ENCODE data around the gene MRPL36.

GRCh38 chr5:1836891-1837880 lies 37.5 kb upstream of the MRPL36 start:
- TF ChIP-seq CTCF (conservative IDR thresholded peaks at IDR 0.05; ENCODE audit: low read depth, low read length), result no peak
- TF ChIP-seq EZH2 (IDR thresholded peaks at IDR 0.05; ENCODE audit: borderline replicate concordance, low read depth, low read length, poor library complexity, severe bottlenecking), result no peak

Data from A673 (cell line).